GM18526 (cell line): Measurements from ENCODE around the gene CLEC16A.

ENCODE experiments used
- POLR2A ChIP-seq: IDR thresholded peaks from 3 replicates; pipeline ENCODE4 v1.6.1; 2011; ENCODE audit not compliant: insufficient read length; ENCODE audit errors: extremely low read depth

The CLEC16A gene

DNA sequence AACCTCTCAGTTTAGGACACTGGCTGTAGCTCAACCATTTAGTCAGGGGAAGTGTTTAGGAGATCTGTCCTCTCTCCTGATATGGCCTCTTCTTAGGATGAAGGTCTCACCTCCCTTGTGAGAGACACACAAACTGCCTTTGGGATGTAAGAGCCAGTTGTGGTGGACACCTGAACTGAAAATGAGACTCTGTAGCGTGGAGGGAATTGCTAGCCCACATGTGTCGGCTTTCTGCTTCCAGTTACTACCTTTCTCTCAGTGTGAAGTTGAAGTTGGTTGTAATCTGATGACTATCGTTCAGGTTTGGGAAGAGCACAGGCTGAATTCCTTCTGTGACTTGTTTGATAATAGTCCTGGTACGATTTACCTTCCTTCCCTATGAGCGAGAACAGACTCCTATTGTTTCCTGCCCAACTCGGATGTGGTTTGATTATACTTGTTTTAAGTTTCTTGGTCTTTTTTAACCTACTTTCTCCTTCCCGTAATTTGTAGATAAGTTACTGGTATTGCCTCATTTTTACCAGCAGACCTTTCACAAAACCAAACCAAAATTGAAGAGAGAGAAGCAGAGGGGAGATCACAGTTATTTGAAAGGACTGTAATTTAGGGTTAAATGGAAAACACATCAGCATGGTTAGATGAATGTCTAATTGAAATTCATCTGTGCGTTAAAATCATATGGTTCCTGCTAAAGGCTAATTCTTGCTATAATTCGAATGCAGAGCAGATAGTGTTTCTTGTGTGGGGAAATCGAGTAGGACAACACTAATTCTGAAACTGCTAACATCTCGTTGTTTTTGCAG, 43.2 kb downstream of the CLEC16A start:
- no peak for TF ChIP-seq POLR2A

DNA sequence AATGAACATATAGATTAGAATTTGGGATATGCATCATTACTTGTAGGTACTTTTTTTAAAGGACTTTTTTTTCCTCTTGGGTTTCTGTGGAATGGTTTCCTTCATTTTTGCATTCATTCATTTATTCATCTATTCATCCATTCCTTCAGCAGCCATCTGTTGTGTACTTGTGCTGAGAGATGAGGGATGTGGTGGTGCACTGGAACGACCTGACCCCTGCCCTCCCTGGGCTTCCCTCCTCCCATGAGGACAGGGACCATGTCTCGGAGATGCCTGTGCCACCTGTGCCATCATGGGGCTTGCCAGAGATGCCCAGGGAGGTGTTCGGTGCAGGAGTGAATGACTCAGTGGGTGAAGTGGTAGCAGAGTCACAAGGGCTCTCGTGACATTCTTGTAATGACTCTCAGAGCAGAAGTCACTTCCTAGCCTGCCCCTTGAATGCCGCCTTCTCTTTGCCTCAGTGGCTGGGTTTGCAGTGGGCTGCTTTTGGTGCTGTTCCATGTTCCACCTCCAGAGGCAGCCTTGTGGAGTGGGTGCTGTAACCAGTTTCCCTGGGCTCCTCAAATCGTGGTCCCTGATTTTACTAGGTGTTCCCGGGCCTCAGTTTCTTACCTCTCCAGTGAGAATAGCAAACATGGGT, 43.9 kb downstream of the CLEC16A start:
- no peak for TF ChIP-seq POLR2A

DNA sequence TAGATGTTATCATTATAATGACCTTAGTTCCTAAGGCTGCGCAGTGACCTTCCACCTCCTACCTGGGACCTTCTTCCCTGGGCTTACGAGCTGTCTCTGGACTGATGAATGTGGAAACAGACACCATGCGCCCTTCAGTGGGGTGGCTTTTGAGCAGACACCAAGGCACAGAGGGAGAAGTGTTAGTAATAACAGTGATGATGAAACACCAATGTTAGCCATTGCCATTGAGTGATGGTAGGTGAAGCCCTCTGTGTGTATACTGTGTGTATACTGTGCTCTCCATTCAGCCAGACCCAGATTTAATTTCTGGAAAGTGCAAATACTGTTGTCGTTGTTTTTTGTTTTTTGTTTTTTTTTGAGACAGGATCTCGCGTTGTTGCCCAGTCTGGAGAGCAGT, 44.5 kb downstream of the CLEC16A start:
- no peak for TF ChIP-seq POLR2A

DNA sequence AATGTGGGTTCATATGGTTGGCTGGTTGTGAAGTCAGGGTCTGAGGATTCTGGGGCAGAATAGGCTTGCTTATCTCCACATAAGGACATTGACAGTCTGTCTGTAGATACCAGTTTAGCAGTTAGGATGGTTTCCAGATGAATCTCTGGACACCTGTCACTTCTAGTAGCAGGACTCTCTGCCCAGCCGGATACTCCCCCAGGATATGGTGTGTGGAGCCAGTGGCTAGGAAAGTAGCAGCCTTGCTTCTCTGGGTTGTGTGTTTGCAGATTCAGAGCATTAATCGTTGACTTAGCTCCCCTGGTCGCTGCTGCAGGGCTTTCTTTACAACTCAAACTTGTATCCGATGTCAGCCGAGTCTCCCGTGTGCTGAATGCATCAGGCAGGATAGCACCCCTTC, 45.2 kb downstream of the CLEC16A start:
- no peak for TF ChIP-seq POLR2A

DNA sequence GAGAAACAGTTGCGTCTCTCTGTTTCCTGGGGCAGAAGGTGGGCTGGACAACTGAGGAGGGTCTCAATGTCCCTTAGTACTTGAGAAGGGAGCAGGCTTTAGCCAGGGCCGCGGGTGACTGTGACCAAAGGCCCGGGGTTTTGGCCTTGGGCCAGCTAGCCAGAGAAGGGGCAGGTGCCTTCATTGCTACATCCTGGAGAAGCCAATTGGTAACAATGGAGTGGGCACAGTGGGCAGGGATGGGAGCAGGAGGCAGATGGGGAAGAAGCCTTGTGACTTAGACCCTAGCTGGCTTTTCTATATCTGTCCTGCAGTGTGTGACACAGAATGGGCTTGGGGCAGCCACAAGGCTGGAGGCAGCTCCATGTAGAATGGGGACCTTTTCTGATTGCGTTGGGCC, 46.0 kb downstream of the CLEC16A start:
- TF ChIP-seq POLR2A: no peak

DNA sequence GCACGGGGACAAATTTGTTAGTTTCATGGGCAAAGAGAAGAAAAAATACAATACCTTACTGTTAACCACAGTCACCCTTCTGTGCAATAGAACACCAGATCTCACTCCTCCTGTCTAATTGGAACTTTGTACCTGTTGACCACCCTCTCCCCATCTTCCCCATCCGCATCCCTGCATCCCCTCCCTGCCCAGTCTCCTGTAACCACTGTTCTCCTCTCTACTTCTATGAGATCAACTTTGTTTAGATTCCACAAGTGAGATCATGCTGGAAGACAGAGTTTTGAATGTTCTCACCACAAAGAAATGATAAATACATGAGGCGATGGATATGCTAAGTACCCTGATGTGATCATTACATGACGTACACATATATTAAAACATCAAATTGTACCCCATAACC, 47.7 kb downstream of the CLEC16A start:
- TF ChIP-seq POLR2A: no peak

DNA sequence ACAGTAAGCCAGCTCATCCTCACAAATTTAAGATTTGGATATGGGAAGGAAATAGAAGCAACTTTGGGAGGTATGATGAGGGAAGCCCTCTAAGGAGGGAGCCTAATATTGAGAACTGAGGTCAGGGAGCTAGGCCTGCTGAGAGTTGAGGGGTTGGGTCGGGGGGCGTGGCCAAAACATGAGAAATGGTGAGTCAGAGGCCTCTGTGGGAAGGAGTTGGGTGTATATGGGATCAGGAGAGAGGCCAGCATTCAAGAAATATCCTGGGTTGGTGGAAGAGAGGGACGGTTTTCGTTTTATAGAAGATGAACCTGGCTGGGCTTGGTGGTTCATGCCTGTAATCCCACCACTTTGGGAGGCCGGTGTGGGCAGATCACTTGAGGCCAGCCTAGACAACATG, 48.4 kb downstream of the CLEC16A start:
- no peak for TF ChIP-seq POLR2A

DNA sequence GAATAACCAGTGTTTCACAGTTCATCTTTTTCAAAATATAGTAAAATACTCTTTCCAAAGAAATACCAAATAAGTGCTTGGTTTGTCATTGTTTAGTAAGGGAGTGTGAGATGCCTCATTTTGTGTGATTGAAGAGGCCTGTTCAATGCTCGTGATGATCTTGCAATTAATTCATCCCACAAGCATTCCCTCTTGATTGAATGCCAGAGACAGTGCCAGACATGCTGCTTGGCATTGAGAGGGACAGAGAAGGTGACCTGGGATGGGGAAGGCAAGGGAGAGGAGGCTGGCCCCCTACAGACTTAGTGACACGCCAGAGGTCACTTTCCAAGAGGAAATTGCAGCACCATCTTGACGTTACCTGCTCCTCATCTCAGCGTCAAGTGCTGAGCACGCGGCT, 49.3 kb downstream of the CLEC16A start:
- no peak for TF ChIP-seq POLR2A

DNA sequence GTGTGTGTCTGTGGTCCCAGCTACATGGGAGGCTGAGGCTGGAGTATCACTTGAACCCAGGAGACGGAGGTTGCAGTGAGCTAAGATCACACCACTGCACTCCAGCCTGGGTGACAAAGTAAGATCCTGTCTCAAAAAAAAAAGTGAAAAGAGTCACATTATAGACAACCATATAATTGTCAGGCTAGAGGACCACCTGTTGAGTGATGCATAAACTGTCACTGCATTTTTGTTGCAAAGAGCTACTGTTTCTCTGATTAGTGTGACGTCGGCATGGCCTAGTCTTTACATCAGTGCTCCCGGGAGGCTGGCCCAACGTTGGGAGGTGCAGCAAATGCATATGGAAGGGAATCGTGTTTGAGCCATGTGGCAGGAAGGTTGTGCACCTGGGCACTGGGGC, 50.2 kb downstream of the CLEC16A start:
- no peak for TF ChIP-seq POLR2A

DNA sequence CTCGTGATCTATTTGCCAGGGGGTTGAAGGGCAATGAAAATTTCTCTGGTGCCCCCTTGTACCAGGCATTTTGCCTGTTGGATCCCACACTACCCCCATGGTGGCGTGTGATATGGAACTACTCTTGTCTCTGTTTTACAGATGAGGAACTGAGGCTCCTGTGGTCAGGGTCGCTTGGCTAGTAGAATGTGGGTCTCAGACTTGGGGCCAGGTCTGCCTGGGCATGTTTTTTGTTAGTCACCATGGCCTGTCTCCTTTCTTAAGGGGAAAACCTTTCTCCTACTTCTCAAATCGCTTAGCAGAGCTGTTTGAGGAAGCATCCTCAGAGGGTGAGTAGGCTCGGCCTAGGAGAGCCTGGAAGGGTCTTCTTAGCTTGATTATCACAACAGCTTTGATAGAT, 51.2 kb downstream of the CLEC16A start:
- TF ChIP-seq POLR2A: no peak

DNA sequence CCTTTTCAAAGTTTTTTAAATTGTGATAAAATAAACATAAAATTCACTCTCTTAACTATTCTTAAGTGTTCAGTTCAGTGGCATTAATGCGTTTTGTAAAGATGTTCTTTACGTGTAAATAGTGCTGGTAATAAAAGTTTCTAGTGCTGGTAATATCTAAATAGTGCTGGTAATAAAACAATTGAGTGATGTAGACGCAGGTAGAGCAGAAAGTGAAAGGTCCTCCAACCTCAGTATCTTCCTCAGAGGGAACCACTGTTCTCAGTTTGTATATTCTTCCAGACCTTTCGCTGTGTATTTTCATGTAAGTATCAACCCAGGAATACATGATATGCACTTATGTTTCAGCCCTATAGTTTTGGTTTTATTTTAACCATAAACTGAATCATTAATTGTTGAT, 53.1 kb downstream of the CLEC16A start:
- no peak for TF ChIP-seq POLR2A

DNA sequence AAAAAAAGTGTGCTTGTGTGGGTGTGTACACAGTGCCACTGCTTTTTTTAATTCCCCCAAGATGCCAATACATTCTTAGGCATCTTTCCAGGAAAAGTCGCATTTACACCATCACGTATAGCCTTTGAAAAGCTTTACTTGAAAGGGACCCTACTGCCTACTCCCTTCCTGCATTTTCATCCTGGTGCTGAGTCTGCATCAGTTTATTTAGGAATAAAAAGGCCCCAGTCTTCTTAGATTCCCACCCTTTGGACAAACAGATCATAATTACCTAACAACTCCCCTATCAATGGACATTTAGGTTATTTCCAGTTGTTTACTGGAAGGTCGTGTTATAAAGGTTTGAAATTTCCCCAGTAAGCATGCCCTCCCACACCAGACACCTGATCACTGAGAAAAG, 54.9 kb downstream of the CLEC16A start:
- no peak for TF ChIP-seq POLR2A

DNA sequence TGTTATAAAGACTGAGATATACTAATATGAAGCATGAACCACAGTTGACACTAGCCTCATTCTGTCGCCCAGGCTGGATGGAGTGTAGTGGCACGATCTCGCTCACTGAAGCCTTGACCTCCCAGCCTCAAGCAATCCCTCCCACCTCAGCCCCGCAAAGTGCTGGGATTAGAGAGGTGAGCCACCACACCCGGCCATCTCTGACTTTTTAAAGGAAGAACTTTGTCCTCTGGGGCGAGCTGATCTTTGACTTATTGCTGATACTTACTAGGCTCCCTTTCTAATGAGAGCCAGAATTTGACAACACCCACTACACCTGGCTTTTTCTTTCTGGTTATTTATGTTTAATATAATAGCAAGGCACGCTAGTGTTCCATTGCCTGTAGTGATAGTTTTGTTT, 57.2 kb downstream of the CLEC16A start:
- TF ChIP-seq POLR2A: no peak

DNA sequence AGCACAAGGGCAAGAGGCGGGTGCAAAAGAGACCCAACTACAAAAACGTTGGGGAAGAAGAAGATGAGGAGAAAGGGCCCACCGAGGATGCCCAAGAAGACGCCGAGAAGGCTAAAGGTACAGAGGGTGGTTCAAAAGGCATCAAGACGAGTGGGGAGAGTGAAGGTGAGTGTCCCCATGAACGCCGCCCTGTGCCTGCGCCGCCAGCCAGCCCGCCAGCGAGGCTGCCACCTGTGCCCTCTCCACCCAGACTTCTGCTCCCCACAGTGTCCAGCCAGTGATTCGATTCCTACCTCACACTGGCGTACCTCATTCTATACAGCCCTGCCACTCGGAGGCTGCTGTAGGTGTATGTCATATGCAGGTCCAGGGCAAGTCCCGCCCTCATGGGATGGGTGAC, 58.8 kb downstream of the CLEC16A start:
- no peak for TF ChIP-seq POLR2A

DNA sequence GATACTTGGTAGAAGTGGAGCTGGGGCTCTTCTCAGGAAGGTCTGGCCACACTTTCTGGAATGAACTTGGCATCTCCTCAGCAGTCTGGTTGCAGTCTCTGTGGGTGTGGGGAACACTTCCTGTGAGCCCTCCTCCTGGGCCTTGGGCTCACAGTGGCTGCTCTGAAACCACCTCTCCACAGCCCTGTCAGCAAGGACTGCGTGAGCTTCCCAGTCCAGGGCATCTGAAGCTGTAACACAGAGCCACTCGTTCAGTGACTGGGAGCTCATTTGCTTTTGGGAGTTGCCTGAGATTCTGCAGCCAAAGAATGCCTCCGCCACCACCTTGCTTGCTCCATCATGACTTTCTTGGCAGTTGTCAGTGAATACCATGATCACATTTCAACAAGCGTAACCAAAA, 60.0 kb downstream of the CLEC16A start:
- no peak for TF ChIP-seq POLR2A

DNA sequence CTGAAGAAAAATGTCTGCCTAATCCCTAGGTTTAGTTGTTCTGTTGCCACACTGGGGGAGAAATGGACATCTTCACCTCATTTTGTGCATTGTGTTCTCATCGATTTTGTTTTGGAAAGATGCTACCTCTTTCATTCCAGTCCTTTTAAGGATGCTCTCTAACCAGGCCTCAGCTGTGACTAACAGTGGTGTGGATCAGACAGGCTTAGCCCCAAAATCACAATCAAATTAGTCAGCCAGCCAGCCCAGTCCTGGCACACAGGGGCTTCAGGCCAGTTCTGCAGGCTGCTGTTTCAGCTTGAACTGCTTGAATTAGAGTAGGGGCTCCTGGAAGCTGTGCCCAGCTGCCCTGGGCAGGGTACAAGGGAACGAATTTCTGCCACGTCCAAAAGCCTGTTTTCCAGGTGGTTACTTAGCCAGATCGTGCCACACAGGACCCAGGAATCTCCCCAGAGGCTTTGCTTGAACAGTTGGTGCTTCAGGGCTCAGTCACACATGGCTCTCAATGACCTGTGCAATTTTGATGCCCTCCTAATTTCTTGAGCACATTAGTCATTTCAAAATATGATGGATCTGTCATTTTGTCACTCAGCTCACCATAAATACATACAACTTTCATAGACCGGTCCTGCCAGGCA, 60.7 kb downstream of the CLEC16A start:
- TF ChIP-seq POLR2A: no peak
